ENCODE results near the gene PHYHIPL. TPM values are rescaled to one million over a fixed set of nuclear protein-coding genes. Genes with fewer than 3 reads are reported as not detected.
A peak's percentile ranks its signal among the peaks of the same experiment; 100 is the strongest.

The PHYHIPL gene
- total and polyA plus RNA-seq, 2 donors (not counting 3 experiments of a cell fraction or from before 2014, with no cell fraction given) = not detected

DNA sequence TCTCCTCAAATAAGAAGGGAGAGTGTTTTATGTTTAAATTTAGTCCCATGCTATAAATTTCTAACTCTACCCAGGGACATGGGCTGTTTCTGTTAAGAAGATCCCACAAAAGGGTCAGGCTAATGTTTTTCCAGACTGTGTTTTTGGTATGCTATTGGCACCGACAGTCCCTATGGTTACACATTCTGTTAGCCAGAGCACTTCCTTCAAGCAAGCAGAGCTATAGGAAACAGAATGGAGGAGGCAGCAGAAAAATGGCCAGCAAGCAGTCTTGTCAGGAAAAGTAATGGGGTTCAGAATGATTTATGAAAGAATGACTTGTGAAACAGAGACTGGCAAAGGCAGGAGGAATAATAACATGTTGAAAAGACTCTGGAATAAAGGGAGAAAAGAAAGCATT lies 44.8 kb upstream of the PHYHIPL start:
- Histone ChIP-seq H3K9ac (replicated peaks; ENCODE audit: extremely low read depth, insufficient read depth, low read length) (no peak overlapping the region), H2AFZ (ENCODE audit: low read depth, low read length) (no peak overlapping the region), H3K36me3 (ENCODE audit: control insufficient read depth in 2 of 2, extremely low read depth in 1 of 2, insufficient read depth in 2 of 2, low read length in 2 of 2) (no peaks in the 10 kb centered on the region), H3K4me1 (ENCODE audit: control insufficient read depth, extremely low read depth, insufficient read depth, low read length) (no peaks in the 10 kb centered on the region), H3K9me1 (replicated peaks; ENCODE audit: control insufficient read depth, extremely low read depth, insufficient read depth, low read length) (no peaks in the 10 kb centered on the region), H3K4me3 (replicated peaks in 1 of 3; ENCODE audit: insufficient read depth in 1 of 3, low read depth in 1 of 3, low read length in 3 of 3) (no peak overlapping the region), H3K27me3 (ENCODE audit: control insufficient read depth in 2 of 2, insufficient read depth in 2 of 2, low read length in 2 of 2) (no peaks in the 10 kb centered on the region), H3K79me2 (ENCODE audit: control insufficient read depth, insufficient read depth, low read length) (no peaks in the 10 kb centered on the region), H3K27ac (ENCODE audit: insufficient read depth, low read depth, low read length) (no peak overlapping the region), H3K4me2 (ENCODE audit: insufficient read depth, low read length) (no peak overlapping the region), H3K9me3 (replicated peaks; ENCODE audit: control insufficient read depth, insufficient read depth, low read length) (no peaks in the 10 kb centered on the region), H4K20me1 (replicated peaks; ENCODE audit: control insufficient read depth, extremely low read depth, insufficient read depth, low read length) (no peaks in the 10 kb centered on the region)
- TF ChIP-seq POLR2A (IDR thresholded peaks at IDR 0.05; ENCODE audit: low read depth, low read length) (no peak), FOS (IDR thresholded peaks at IDR 0.05; ENCODE audit: borderline replicate concordance, insufficient read depth, low read length) (no peak), GATA2 (IDR thresholded peaks at IDR 0.05; ENCODE audit: insufficient read depth, insufficient read length, low read depth, low read length) (no peak)
- DNase-seq (ENCODE audit: low read depth, low spot score) (no peak), FAIRE-seq (no peak)
- BruUV-seq (replicated peaks) = no TSS peak
- intact Hi-C loops (cut with micrococcal nuclease) (no loop called here), dilution Hi-C loops (cut with MboI; ENCODE audit: extremely low pct_ligation_motif_present, low sequenced_read_pairs) (no loop called here)
- POLR2A ChIA-PET = no interaction called here
- CTCF ChIA-PET = no interaction called here

DNA sequence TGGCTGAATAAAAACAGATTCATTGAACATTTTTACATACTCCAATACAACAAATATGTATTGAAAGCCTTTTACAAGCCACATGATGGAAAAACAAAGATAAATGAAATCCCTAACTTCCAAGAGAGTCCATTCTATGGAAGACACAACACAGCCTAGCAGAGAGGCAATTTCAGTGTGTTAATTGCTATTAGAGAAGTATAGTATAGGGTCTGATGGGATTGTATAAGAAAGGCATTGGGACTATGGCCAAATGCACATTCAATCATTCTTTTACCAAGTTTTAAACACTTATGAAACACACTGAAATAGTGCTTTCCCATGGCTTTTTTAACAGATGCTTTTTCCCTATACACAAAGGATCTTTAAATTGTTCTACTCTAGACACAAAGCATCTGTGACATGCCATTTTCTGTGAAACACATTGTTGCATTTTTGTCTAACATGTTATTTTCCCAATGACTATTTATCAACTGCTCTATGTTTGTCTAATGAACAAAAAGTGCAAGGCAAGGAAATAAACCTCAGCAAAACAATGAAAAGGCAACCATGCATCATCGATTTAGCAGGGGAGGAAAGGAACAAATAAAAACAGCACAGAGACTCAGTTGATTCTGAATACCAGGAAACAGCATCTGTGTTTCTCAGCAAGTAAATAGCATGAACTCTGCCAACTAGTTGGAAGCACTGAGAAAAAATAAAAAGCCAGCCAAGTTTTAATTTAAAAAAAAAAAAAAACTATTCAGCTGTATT lies 42.4 kb upstream of the PHYHIPL start:
- no peaks in the 10 kb centered on the region for H4K20me1 ChIP-seq (replicated peaks; ENCODE audit: control insufficient read depth, extremely low read depth, insufficient read depth, low read length)
- H3K27me3 ChIP-seq (ENCODE audit: control insufficient read depth in 2 of 2, insufficient read depth in 2 of 2, low read length in 2 of 2) = no peaks in the 10 kb centered on the region
- no peak overlapping the region for H3K9ac ChIP-seq (replicated peaks; ENCODE audit: extremely low read depth, insufficient read depth, low read length)
- BruUV-seq (replicated peaks) = no TSS peak
- no peak overlapping the region for H3K4me3 ChIP-seq (replicated peaks in 1 of 3; ENCODE audit: insufficient read depth in 1 of 3, low read depth in 1 of 3, low read length in 3 of 3)
- DNase-seq (ENCODE audit: low read depth, low spot score) (peak; percentile 2), FAIRE-seq (no peak)
- TF ChIP-seq FOS (IDR thresholded peaks at IDR 0.05; ENCODE audit: borderline replicate concordance, insufficient read depth, low read length) = no peak
- TF ChIP-seq, protein P1, sequence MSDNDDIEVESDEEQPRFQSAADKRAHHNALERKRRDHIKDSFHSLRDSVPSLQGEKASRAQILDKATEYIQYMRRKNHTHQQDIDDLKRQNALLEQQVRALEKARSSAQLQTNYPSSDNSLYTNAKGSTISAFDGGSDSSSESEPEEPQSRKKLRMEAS (IDR thresholded peaks at IDR 0.05; ENCODE audit: insufficient read depth, insufficient read length) = no peak
- TF ChIP-seq JUN (IDR thresholded peaks at IDR 0.05; ENCODE audit: borderline replicate concordance, insufficient read depth, insufficient read length, low read depth) = no peak
- no peak for TF ChIP-seq MYC (IDR thresholded peaks at IDR 0.05; ENCODE audit: low read depth, low read length)
- TF ChIP-seq GATA2 (IDR thresholded peaks at IDR 0.05; ENCODE audit: insufficient read depth, insufficient read length, low read depth, low read length) = no peak
- TF ChIP-seq POLR2A (IDR thresholded peaks at IDR 0.05; ENCODE audit: low read depth, low read length) = no peak
- H3K27ac ChIP-seq (ENCODE audit: insufficient read depth, low read depth, low read length) = no peak overlapping the region
- intact Hi-C loops (cut with micrococcal nuclease) = no loop called here
- H3K4me1 ChIP-seq (ENCODE audit: control insufficient read depth, extremely low read depth, insufficient read depth, low read length) = no peaks in the 10 kb centered on the region
- H3K9me3 ChIP-seq (replicated peaks; ENCODE audit: control insufficient read depth, insufficient read depth, low read length) = no peaks in the 10 kb centered on the region
- no peaks in the 10 kb centered on the region for H3K36me3 ChIP-seq (ENCODE audit: control insufficient read depth in 2 of 2, extremely low read depth in 1 of 2, insufficient read depth in 2 of 2, low read length in 2 of 2)
- H2AFZ ChIP-seq (ENCODE audit: low read depth, low read length) = no peak overlapping the region
- ChIA-PET POLR2A (no interaction called here), CTCF (no interaction called here)
- no peaks in the 10 kb centered on the region for H3K9me1 ChIP-seq (replicated peaks; ENCODE audit: control insufficient read depth, extremely low read depth, insufficient read depth, low read length)
- H3K79me2 ChIP-seq (ENCODE audit: control insufficient read depth, insufficient read depth, low read length) = no peaks in the 10 kb centered on the region
- no peak overlapping the region for H3K4me2 ChIP-seq (ENCODE audit: insufficient read depth, low read length)
- dilution Hi-C loops (cut with MboI; ENCODE audit: extremely low pct_ligation_motif_present, low sequenced_read_pairs) = no loop called here

All from endothelial cell of umbilical vein (primary cell).